T-helper 17 cell (primary cell): ENCODE measurements around the gene SZT2. TPM values are rescaled to one million over a fixed set of nuclear protein-coding genes. Genes with fewer than 3 reads are reported as not detected.
"Not testable (repeated sequence)": the region's sequence is repeated elsewhere in the genome, so short reads cannot be mapped to it uniquely, and the experiment has no call there.

Experiments
- ATAC-seq: fragments of 150-1000 bp; cut with Tn5 transposase; 2 replicates; pipeline ENCODE4 v1.10.0; 2021; ENCODE audit warnings: mild to moderate bottlenecking, moderate library complexity
- DNase-seq, 3 donors: peaks; one replicate each; pipeline versions ENCODE4 v3.0.0 to v3.0.0-alpha.2; 2020 to 2021
- H3K9me3 ChIP-seq: one replicate; pipeline ENCODE4 v1.7.0; 2013; ENCODE audit warnings: low read length, mild to moderate bottlenecking; ENCODE audit not compliant: control insufficient read depth, poor library complexity, severe bottlenecking
- H3K27ac Mint-ChIP-seq: one replicate; pipeline ENCODE4 v1.8.0; 2022; ENCODE audit warnings: mild to moderate bottlenecking, moderate library complexity, mixed read lengths
- H3K27me3 Mint-ChIP-seq: one replicate; pipeline ENCODE4 v1.8.0; 2022; ENCODE audit warnings: mixed read lengths
- H3K36me3 Mint-ChIP-seq: one replicate; pipeline ENCODE4 v1.8.0; 2022; ENCODE audit warnings: low read depth, mixed read lengths
- H3K4me1 Mint-ChIP-seq: one replicate; pipeline ENCODE4 v1.8.0; 2022; ENCODE audit warnings: mild to moderate bottlenecking, mixed read lengths
- H3K4me3 Mint-ChIP-seq: one replicate; pipeline ENCODE4 v1.8.0; 2022; ENCODE audit warnings: mild to moderate bottlenecking, moderate library complexity, mixed read lengths
- total RNA-seq, 4 donors: library from RNA in 2 of 4; stranded (reverse) in 2 of 4; gene quantifications; one replicate each; pipeline ENCODE4 v1.2.3 and lab custom pipeline; 2022 to 2026

The SZT2 gene
- total RNA-seq, 2 donors from 2014 or later: 87.0 to 92.1 TPM

DNA sequence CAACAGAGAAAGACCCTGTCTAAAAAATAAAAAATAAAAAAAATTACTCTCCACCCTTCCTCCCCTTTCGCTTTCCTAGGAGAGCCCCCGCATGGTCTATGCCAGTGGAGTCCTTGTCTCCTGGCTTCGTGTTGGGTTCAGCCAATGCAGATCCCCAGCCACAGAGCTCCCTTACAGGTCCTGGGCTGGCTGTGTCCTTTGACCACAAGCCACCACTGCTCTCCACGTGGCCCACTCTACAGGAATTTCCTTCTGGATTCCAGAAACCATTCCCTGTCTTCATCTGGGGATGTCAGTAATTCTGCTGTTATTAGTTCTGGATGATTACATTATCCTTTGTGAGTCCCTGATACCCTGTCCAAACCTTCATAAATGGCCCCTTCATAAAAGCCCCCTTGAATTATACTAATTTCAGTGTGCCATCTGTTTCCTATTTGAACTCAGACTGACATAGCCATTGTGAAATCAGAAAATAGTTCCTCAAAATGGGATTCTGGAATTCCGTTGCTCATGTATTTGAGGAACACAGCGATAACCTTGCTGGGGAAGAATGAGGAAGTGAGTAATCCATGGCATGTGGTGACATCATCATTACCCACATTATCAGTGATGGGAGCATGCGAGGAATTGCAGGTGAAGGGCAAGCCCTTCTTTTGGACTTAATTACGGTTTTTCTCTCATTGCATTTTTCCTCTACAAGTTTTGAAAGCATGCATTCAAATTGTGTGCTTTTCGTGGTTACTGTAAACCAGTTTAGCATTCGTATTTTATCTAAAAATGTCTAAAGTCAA lies 86.1 kb downstream of the SZT2 start:
- peaks cover 38% of the 10 kb centered on the region for H3K27me3 Mint-ChIP-seq
- not testable (repeated sequence) for H3K27ac Mint-ChIP-seq, H3K36me3 Mint-ChIP-seq, DNase-seq, ATAC-seq, H3K4me3 Mint-ChIP-seq, H3K9me3 ChIP-seq, H3K4me1 Mint-ChIP-seq

DNA sequence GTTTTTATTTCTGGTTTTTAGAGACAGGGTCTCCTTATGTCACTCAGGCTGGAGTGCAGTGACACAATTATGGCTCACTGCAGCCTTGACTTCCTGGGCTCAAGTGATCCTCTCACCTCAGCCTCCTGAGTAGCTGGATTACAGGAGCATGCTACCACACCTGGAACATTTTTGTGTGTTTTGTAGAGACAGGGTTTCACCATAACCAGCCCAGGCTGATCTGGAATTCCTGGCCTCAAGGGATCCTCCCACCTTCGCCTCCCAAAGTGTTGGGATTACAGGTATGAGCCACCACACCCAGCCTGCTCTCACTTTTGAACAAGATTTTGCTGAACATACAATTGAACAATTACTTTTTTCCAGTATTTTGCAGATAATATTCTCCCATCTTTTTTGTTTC lies 88.0 kb downstream of the SZT2 start:
- DNase-seq (no peak), ATAC-seq (no peak)
- H3K36me3 Mint-ChIP-seq: peaks cover 6% of the 10 kb centered on the region
- peaks cover 29% of the 10 kb centered on the region for H3K27me3 Mint-ChIP-seq
- H3K27ac Mint-ChIP-seq: no peak overlapping the region
- H3K4me1 Mint-ChIP-seq: peaks cover 9% of the 10 kb centered on the region
- H3K9me3 ChIP-seq: no peaks in the 10 kb centered on the region
- H3K4me3 Mint-ChIP-seq: no peak overlapping the region

DNA sequence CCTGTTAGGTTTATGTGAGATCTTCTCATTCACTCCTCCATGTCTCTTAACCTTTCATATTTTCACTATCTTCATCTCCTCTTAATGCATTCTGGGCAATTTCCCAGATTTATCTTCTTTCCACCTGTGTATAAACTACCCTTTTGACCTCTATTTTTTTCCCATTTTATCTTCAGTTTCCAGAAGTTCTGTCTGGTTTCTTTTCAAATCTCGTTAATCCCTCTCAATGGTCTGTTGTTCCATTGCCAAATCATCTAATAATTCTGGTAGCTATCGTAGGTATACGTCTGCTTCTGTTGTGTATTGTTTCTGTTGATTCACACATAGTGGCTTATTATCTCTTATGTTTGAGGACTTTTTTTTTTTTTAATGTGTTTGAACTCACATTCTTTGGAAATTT lies 89.7 kb downstream of the SZT2 start:
- Mint-ChIP-seq H3K27me3 (peaks cover 23% of the 10 kb centered on the region), H3K4me3 (no peak overlapping the region), H3K36me3 (peaks cover 6% of the 10 kb centered on the region), H3K4me1 (peaks cover 4% of the 10 kb centered on the region), H3K27ac (no peak overlapping the region)
- H3K9me3 ChIP-seq: no peaks in the 10 kb centered on the region
- ATAC-seq: no peak
- DNase-seq: no peak

DNA sequence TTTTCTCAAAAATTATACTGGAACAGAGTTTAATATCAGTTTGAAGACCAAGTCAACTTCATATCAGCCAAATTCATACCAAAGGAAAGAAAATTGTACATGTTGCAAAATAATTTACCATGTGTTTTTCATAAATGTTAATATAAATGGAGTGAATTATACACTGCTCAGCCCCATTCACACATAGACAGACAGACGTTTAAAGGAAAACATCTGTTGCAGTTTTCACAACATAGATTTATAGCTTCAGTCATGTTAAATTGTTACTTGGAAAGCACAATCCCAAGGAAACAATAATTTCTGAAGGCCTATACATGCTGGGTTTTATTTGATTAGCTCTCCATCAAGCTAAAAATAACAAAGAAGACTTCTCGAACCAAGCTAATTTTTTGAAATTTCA lies 91.8 kb downstream of the SZT2 start:
- ATAC-seq: no peak
- peaks cover 16% of the 10 kb centered on the region for H3K27me3 Mint-ChIP-seq
- no peak for DNase-seq
- no peak overlapping the region for H3K4me3 Mint-ChIP-seq
- H3K36me3 Mint-ChIP-seq: peaks cover 6% of the 10 kb centered on the region
- no peaks in the 10 kb centered on the region for H3K9me3 ChIP-seq
- H3K4me1 Mint-ChIP-seq: peaks cover 4% of the 10 kb centered on the region
- H3K27ac Mint-ChIP-seq: no peak overlapping the region

DNA sequence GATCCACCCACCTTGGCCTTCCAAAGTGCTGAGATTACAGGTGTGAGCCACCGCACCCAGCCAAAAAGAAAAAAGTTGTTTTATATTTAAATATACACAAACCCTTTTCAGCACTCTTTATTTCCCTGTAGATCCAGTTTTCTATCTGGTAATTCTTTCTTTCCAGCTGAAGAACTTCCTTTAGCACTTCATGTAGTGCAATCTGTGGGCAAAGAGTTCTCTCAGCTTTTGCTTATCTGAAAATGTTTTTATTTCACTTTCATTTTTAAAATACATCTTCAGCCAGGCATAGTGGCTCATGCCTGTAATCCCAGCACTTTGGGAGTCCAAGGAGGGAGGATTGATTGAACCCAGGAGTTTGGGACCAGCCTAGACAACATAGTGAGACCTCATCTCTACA lies 92.5 kb downstream of the SZT2 start:
- Mint-ChIP-seq H3K36me3 (peaks cover 6% of the 10 kb centered on the region), H3K27me3 (peaks cover 16% of the 10 kb centered on the region), H3K4me1 (peaks cover 4% of the 10 kb centered on the region), H3K4me3 (no peak overlapping the region), H3K27ac (peak overlapping the region; percentile 78)
- H3K9me3 ChIP-seq: no peaks in the 10 kb centered on the region
- DNase-seq (no peak), ATAC-seq (no peak)

DNA sequence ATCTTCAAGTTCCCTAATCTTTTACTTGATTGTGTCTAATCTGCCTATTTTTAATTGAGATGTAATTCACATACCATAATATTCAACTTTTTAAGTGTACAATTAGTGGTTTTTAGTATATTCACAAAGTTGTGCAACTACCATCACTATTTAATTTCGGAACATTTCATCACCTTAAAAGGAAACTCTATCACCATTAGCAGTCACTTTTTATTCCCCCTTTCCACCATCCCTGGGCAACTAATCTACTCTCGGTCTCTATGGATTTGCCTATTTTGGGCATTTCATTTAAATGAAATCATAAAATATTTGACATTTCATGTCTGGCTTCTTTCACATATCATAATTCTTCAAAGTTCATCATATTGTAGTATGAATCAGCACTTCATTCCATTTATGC lies 94.7 kb downstream of the SZT2 start:
- Mint-ChIP-seq H3K4me1 (peaks cover 4% of the 10 kb centered on the region), H3K36me3 (peaks cover 4% of the 10 kb centered on the region), H3K4me3 (no peak overlapping the region), H3K27ac (no peak overlapping the region), H3K27me3 (peaks cover 11% of the 10 kb centered on the region)
- no peaks in the 10 kb centered on the region for H3K9me3 ChIP-seq
- ATAC-seq: no peak
- no peak for DNase-seq

DNA sequence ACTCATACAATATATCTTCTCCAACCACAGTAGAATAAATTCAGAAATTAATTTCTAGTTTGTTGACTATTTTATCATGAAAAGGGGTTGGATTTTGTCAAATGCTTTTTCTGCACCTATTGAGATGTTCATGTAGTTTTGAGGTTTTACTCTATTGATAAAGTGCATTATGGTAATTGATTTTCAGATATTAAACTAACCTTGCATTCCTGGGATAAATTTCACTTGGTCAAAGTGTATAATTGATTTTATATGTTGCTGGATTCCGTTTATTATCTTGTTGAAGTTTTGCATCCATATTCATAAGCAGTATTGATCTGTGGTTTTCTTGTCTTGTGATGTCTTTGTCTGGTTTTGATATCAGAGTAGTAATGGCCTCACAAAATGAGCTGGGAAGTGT lies 98.5 kb downstream of the SZT2 start:
- H3K27me3 Mint-ChIP-seq: no peaks in the 10 kb centered on the region
- no peaks in the 10 kb centered on the region for H3K4me1 Mint-ChIP-seq
- DNase-seq (no peak), ATAC-seq (no peak)
- H3K4me3 Mint-ChIP-seq: no peak overlapping the region
- H3K36me3 Mint-ChIP-seq: no peaks in the 10 kb centered on the region
- no peak overlapping the region for H3K27ac Mint-ChIP-seq
- H3K9me3 ChIP-seq: no peaks in the 10 kb centered on the region

DNA sequence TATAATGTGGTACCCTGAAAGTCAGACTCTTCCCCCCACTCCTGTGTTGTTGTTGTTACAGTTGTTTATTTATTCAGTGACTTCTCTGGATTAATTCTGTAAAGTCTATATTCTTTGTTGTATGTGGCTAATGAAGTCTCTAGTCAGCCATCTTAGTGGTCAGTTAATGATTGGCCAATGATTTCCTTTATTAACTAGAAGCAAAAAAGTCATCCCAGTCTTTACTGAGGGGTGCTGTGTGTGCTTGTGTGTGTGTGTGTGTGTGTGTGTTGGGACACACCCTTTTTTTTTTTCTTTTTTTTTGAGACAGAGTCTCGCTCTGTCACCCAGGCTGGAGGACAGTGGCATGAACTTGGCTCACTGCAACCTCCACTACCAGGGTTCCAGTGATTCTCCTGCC lies 101.4 kb downstream of the SZT2 start:
- no peak for ATAC-seq
- no peak overlapping the region for H3K27ac Mint-ChIP-seq
- H3K36me3 Mint-ChIP-seq: no peaks in the 10 kb centered on the region
- peaks cover 16% of the 10 kb centered on the region for H3K27me3 Mint-ChIP-seq
- H3K4me3 Mint-ChIP-seq: no peak overlapping the region
- H3K9me3 ChIP-seq: no peaks in the 10 kb centered on the region
- DNase-seq: no peak
- H3K4me1 Mint-ChIP-seq: no peaks in the 10 kb centered on the region

DNA sequence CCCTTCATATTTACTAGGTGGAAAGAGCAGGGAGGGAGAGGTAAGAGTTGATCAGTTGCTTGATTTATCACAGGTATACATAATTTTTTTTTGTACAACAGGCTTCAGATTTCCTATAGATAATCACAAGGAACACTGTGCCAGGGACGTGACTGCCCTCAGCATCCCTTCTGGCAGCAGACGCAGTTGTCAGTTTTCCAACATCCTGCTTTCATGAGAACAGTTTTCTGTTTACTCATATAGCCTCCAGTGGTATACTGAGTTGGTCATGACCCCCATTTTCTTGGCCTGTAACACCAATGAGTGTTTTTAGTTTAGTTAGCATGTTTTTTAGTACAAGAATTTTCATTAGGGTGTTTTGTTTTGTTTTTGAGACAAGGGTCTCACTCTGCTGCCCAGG lies 103.1 kb downstream of the SZT2 start:
- H3K27me3 Mint-ChIP-seq: peaks cover 19% of the 10 kb centered on the region
- no peak for ATAC-seq
- no peak overlapping the region for H3K27ac Mint-ChIP-seq
- no peaks in the 10 kb centered on the region for H3K9me3 ChIP-seq
- no peak overlapping the region for H3K4me3 Mint-ChIP-seq
- H3K36me3 Mint-ChIP-seq: no peaks in the 10 kb centered on the region
- no peaks in the 10 kb centered on the region for H3K4me1 Mint-ChIP-seq
- DNase-seq: no peak

DNA sequence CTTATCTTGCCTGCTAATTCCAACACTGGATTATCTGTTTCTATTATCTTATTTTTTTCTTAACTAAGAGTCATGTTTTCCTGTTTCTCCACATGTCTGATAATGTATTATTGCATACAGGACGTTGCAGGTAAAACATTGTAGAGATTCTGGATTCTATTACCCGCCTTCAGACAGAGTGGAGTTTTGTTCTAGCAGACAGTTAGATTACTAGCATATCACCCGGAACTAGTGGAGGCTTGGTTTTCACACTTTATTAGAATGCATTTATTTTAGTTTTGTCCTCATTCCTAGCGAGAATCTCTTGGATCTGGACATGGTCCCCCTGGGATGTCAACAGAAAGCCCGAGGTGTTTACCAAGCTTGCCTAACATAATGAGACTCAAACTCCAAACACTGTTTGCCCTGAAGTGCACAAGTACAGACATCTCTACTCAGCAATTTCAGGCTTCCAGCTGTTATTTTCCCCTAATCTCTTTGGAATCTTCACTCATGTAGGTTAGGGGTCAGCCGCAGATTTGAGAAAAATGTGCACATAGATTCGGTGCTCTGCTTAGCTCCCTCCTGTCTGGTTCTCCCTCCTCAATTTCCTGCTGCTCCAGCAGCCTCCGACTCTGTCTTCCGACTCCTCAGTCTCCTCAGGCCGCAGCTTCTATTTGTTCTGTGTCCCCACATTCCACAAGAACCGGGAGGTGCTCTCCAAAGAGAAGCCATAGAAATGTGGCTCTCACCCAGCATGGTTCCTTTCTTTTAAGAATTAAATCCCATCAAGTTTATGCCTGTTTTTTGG lies 104.2 kb downstream of the SZT2 start:
- no peaks in the 10 kb centered on the region for H3K4me1 Mint-ChIP-seq
- H3K36me3 Mint-ChIP-seq: no peaks in the 10 kb centered on the region
- ATAC-seq (no peak), DNase-seq (no peak)
- H3K9me3 ChIP-seq: no peaks in the 10 kb centered on the region
- no peak overlapping the region for H3K27ac Mint-ChIP-seq
- H3K27me3 Mint-ChIP-seq: peaks cover 19% of the 10 kb centered on the region
- H3K4me3 Mint-ChIP-seq: no peak overlapping the region

DNA sequence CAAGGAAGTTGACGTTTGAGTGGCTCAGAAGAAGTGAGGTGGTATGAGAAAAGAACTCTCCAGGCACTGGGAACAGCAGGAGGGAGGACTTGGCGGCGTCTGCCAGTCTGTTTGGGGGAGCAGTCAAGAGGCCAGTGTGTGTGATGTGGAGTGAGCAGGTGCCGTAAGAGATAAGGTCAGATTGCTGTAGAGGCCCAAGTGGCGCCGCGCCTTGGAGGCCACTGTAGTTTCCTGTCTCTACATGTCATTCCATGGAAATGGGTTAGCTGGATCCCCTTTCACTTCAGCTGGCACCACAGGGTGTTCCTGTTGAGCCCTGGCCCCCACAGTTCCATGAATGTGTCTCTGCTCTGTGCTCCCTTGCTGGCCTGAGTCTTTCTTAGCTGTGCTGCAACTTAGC lies 105.5 kb downstream of the SZT2 start:
- no peaks in the 10 kb centered on the region for H3K9me3 ChIP-seq
- ATAC-seq (no peak), DNase-seq (no peak)
- Mint-ChIP-seq H3K36me3 (peaks cover 2% of the 10 kb centered on the region), H3K4me1 (no peaks in the 10 kb centered on the region), H3K27me3 (peaks cover 32% of the 10 kb centered on the region), H3K4me3 (no peak overlapping the region), H3K27ac (no peak overlapping the region)

DNA sequence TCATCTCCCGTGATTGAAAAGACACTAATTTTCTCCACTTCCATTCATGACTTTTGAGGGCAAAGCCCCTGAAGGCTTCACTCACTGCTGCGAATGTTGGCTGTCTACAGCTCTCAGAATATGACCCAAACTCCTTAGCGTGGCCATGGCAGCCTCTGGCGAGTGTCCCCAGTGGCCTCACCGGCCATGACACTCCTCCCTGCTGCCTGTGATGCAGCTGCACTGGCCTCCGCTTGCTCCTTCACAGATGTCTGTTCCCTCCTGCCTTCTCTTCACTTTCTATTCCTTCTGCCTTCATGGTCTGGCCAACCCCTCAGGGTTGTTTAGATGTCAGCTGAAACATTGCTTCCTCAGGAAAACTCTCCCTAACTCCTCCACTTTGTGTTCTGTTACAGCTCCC lies 110.2 kb downstream of the SZT2 start:
- Mint-ChIP-seq H3K4me3 (no peak overlapping the region), H3K27me3 (peaks cover 30% of the 10 kb centered on the region), H3K4me1 (no peaks in the 10 kb centered on the region), H3K36me3 (peaks cover 2% of the 10 kb centered on the region), H3K27ac (peak overlapping the region; percentile 56)
- no peak for DNase-seq
- H3K9me3 ChIP-seq: no peaks in the 10 kb centered on the region
- ATAC-seq: no peak

DNA sequence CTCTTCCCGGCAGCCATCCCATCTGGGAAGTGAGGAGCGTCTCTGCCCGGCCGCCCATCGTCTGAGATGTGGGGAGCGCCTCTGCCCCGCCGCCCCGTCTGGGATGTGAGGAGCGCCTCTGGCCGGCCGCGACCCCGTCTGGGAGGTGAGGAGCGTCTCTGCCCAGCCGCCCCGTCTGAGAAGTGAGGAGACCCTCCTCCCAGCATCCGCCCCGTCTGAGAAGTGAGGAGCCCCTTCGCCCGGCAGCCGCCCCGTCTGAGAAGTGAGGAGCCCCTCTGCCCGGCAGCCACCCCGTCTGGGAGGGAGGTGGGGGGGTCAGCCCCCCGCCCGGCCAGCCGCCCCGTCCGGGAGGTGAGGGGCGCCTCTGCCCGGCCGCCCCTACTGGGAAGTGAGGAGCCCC lies 112.1 kb downstream of the SZT2 start:
- not testable (repeated sequence) for H3K4me1 Mint-ChIP-seq, H3K36me3 Mint-ChIP-seq, H3K9me3 ChIP-seq, H3K4me3 Mint-ChIP-seq, ATAC-seq, DNase-seq, H3K27ac Mint-ChIP-seq
- peaks cover 25% of the 10 kb centered on the region for H3K27me3 Mint-ChIP-seq

DNA sequence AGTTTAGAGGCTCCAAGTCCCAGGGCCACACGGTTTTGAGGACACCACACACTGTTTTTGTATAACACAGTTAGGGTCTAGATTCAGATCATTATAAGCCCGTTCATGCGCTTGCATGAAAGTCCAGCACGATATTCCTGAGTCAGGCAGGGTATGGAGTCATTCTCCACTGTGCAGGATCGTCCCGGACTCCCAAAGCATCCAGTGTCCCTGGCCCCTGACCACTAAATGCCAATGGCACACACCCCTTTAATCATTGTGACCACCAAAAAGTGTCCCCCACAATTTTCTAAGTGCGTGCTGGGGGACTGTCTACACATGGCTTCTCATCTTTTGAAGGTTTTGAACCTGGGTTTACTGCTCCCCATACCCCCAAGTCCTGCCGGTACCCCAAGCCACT lies 113.8 kb downstream of the SZT2 start:
- Mint-ChIP-seq H3K36me3 (peaks cover 2% of the 10 kb centered on the region), H3K4me3 (no peak overlapping the region), H3K27ac (no peak overlapping the region), H3K27me3 (peaks cover 38% of the 10 kb centered on the region), H3K4me1 (peaks cover 2% of the 10 kb centered on the region)
- DNase-seq: no peak
- no peak for ATAC-seq
- no peaks in the 10 kb centered on the region for H3K9me3 ChIP-seq
